ENCODE data around the gene ZNF326. TPM values are rescaled to one million over a fixed set of nuclear protein-coding genes. Genes with fewer than 3 reads are reported as not detected.

ZNF326 gene
- total RNA-seq, 1 donor from 2014 or later = 39.1 TPM

DNA sequence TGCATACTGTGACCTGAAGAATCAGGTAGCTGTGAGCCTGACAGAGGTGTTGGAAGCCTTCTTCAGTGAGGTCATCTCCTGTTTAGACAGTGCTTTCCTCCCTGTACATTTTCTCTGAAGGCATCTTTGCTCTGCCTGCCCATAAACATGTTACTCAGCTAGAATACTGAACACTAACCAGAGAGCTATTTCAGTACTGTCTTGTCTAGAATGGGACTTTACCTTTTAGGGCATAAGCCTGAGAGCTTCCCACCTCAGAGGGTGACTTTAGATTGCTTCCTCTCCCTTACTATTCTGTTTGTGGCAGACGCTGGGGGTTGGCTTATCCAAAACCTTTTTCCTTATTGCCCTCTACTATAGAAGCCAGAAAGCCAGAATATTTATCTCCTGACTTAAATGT is 23.3 kb upstream of the ZNF326 start:
- Mint-ChIP-seq H3K27ac (no peak overlapping the region), H3K4me3 (no peak overlapping the region), H3K9me3 (no peaks in the 10 kb centered on the region), H3K36me3 (no peaks in the 10 kb centered on the region), H3K4me1 (ENCODE audit: unreplicated experiment) (peaks cover 3% of the 10 kb centered on the region), H3K27me3 (no peaks in the 10 kb centered on the region)
- no peak for DNase-seq (ENCODE audit: extremely low spot score, unreplicated experiment)
- TF ChIP-seq, protein P1, sequence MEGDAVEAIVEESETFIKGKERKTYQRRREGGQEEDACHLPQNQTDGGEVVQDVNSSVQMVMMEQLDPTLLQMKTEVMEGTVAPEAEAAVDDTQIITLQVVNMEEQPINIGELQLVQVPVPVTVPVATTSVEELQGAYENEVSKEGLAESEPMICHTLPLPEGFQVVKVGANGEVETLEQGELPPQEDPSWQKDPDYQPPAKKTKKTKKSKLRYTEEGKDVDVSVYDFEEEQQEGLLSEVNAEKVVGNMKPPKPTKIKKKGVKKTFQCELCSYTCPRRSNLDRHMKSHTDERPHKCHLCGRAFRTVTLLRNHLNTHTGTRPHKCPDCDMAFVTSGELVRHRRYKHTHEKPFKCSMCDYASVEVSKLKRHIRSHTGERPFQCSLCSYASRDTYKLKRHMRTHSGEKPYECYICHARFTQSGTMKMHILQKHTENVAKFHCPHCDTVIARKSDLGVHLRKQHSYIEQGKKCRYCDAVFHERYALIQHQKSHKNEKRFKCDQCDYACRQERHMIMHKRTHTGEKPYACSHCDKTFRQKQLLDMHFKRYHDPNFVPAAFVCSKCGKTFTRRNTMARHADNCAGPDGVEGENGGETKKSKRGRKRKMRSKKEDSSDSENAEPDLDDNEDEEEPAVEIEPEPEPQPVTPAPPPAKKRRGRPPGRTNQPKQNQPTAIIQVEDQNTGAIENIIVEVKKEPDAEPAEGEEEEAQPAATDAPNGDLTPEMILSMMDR (conservative IDR thresholded peaks at IDR 0.05) = no peak

DNA sequence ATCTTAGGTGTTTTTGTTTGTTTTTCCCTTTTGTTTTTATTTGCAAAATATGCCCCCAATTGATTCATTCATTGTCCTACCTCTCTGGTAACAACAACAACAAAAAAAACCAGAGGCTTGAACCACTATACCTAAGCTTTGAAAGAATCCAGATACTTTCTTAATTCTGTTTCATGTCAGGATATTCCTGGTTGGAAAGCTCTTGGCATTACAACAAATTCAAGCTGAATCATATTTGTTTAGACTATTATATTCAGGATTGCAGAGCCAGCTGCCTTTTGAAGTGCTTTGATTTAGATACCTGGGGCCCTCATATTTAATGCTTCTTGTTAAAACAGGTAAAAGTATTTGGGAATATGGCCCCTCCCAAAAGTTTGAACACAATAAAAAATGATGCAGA is 22.9 kb upstream of the ZNF326 start:
- H3K4me3 Mint-ChIP-seq = no peak overlapping the region
- peaks cover 3% of the 10 kb centered on the region for H3K4me1 Mint-ChIP-seq (ENCODE audit: unreplicated experiment)
- no peak for DNase-seq (ENCODE audit: extremely low spot score, unreplicated experiment)
- TF ChIP-seq, protein P1 (conservative IDR thresholded peaks at IDR 0.05) = no peak
- H3K27ac Mint-ChIP-seq = no peak overlapping the region
- H3K36me3 Mint-ChIP-seq = no peaks in the 10 kb centered on the region
- no peaks in the 10 kb centered on the region for H3K27me3 Mint-ChIP-seq
- H3K9me3 Mint-ChIP-seq = no peaks in the 10 kb centered on the region

DNA sequence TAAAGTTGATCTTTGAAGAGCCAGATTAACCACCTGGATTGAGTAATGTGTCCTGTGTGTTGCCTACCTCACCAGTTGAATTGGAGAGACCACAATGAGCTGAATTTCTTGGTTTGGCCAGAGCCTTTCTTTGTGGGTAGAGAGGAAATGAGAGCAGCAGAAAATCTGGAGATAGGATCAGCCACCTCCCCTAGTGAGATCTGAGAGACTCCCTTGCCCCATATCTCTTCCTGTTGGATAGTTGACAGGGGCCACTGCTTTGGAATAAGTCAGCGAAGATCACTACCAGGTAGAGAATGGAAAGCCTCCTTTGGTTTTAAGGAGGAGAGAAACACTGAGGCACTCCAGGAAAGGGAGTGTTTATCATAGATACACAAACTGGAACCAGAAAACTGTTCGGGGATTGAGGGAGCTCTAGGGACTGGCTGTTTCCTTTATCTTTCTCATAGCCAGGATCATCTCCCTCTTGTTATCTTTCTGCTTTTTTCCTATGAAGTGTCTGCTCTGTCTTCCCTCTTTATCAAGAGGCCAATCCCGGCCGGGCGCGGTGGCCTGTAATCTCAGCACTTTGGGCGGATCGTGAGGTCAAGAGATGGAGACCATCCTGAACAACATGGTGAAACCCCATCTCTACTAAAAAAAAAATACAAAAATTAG is 21.3 kb upstream of the ZNF326 start:
- H3K9me3 Mint-ChIP-seq = no peaks in the 10 kb centered on the region
- H3K27me3 Mint-ChIP-seq = no peaks in the 10 kb centered on the region
- no peak overlapping the region for H3K27ac Mint-ChIP-seq
- no peak overlapping the region for H3K4me3 Mint-ChIP-seq
- H3K4me1 Mint-ChIP-seq (ENCODE audit: unreplicated experiment) = peaks cover 3% of the 10 kb centered on the region
- TF ChIP-seq, protein P1 (conservative IDR thresholded peaks at IDR 0.05) = no peak
- DNase-seq (ENCODE audit: extremely low spot score, unreplicated experiment) = no peak
- H3K36me3 Mint-ChIP-seq = no peaks in the 10 kb centered on the region

DNA sequence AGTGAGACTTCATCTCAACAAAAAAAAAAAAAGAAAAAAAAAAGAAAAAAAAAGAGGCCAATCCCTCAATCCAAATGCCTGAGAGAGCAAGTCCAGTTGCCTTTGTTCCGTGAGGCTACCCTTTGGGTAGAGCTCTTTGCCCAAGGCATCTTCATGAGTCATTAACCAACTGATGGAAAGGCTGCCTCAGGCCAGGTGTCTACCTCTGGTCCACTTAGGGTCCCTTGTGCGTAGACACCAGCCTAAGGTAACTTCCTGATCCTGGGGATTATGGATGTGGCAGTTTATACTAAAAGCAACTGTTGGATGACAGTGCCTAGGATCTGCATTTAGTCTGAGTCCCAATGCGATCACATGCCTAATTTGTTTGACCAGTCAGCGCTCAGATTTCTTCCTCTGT is 20.7 kb upstream of the ZNF326 start:
- no peaks in the 10 kb centered on the region for H3K36me3 Mint-ChIP-seq
- no peak overlapping the region for H3K27ac Mint-ChIP-seq
- no peak overlapping the region for H3K4me3 Mint-ChIP-seq
- no peaks in the 10 kb centered on the region for H3K27me3 Mint-ChIP-seq
- TF ChIP-seq, protein P1 (conservative IDR thresholded peaks at IDR 0.05) = no peak
- H3K4me1 Mint-ChIP-seq (ENCODE audit: unreplicated experiment) = peaks cover 3% of the 10 kb centered on the region
- DNase-seq (ENCODE audit: extremely low spot score, unreplicated experiment) = no peak
- no peaks in the 10 kb centered on the region for H3K9me3 Mint-ChIP-seq

DNA sequence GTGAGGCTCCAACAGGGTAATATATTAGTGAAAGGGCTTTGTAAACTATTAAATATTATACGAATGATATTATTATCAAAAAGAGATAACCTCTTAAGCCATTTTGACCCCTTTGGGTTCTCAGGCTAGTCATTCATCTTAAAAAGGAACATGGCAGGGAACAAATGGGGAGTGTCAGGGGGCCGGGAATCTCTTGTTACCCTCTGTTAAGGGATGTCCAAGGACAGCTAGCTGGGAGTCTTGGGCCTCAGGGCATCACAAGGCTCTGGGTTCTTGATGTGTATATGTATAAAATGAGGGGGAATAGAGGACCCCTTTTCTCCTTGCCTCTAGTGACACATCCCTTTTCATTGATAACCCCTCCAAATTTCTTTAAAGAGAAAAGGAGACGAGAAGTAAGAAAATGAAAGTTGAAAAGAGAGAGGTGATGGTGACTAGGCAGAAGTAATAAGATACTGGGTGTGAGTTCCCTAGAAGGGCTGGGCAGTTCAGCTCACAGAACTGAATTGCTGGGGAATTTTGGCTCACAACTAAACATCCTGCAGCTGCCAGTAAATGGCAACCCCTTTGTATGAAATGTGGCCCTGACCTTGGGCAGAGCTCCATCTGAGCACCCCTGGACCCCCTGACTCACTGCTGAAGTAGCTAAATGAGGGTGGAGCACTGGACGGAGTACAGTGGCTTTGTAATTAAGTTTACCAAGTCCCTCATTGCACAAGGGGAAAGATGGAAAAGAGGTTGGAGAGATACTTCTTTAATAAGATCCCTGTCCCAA is 20.0 kb upstream of the ZNF326 start:
- no peak overlapping the region for H3K4me3 Mint-ChIP-seq
- no peaks in the 10 kb centered on the region for H3K9me3 Mint-ChIP-seq
- H3K27ac Mint-ChIP-seq = no peak overlapping the region
- TF ChIP-seq, protein P1 (conservative IDR thresholded peaks at IDR 0.05) = no peak
- H3K27me3 Mint-ChIP-seq = no peaks in the 10 kb centered on the region
- no peaks in the 10 kb centered on the region for H3K36me3 Mint-ChIP-seq
- H3K4me1 Mint-ChIP-seq (ENCODE audit: unreplicated experiment) = peaks cover 3% of the 10 kb centered on the region
- DNase-seq (ENCODE audit: extremely low spot score, unreplicated experiment) = no peak
